ENCODE measurements around the gene BNC2. TPM values are rescaled to one million over a fixed set of nuclear protein-coding genes. Genes with fewer than 3 reads are reported as not detected.

Gene BNC2
- total and polyA plus RNA-seq, 2 of the 13 experiments (the other 11 are each of a cell fraction or from before 2014, with no cell fraction given) = not detected

DNA sequence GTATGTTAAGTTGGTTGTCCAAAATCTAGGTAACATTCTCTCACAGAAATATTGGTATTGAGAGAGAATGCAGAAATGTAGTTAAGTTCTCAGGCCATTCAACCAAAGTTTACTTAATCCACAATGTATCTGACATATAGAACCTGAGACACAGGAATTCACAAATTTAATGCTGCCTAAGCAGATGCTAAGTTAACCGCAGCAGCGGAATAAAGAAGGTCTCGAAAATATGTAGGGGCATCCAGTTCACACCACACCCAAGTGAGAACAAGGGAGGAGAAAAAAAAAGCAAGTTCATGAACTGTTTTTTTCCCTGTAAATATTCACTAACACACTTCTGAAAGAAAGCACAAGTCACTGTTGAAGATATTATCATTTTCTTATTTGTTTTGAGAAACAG, 194.0 kb downstream of the BNC2 start:
- ChIA-PET CTCF (ENCODE audit: low intra/inter-chr PET ratio, low total read pairs) (no interaction called here), POLR2A (no interaction called here)
- WGBS (ENCODE audit: low lambda C conversion rate) = 52% methylated on average over 3 of the region's 3 CpGs
- TF ChIP-seq ZNF678 (CRISPR knock-in tag; IDR thresholded peaks at IDR 0.05) = no peak
- TF ChIP-seq ZFP36 (IDR thresholded peaks at IDR 0.05; ENCODE audit: borderline replicate concordance, low read depth, low read length, partially characterized antibody) = no peak
- no peak for TF ChIP-seq RXRB (CRISPR knock-in tag; IDR thresholded peaks at IDR 0.05; ENCODE audit: borderline replicate concordance)
- TF ChIP-seq, protein P1, sequence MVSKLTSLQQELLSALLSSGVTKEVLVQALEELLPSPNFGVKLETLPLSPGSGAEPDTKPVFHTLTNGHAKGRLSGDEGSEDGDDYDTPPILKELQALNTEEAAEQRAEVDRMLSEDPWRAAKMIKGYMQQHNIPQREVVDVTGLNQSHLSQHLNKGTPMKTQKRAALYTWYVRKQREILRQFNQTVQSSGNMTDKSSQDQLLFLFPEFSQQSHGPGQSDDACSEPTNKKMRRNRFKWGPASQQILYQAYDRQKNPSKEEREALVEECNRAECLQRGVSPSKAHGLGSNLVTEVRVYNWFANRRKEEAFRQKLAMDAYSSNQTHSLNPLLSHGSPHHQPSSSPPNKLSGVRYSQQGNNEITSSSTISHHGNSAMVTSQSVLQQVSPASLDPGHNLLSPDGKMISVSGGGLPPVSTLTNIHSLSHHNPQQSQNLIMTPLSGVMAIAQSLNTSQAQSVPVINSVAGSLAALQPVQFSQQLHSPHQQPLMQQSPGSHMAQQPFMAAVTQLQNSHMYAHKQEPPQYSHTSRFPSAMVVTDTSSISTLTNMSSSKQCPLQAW (CRISPR knock-in tag; IDR thresholded peaks at IDR 0.05) = no peak
- TF ChIP-seq ZNF232 (CRISPR knock-in tag; IDR thresholded peaks at IDR 0.05; ENCODE audit: borderline replicate concordance) = no peak
- no peak for TF ChIP-seq TAF1 (CRISPR knock-in tag; IDR thresholded peaks at IDR 0.05)
- TF ChIP-seq, protein P2, sequence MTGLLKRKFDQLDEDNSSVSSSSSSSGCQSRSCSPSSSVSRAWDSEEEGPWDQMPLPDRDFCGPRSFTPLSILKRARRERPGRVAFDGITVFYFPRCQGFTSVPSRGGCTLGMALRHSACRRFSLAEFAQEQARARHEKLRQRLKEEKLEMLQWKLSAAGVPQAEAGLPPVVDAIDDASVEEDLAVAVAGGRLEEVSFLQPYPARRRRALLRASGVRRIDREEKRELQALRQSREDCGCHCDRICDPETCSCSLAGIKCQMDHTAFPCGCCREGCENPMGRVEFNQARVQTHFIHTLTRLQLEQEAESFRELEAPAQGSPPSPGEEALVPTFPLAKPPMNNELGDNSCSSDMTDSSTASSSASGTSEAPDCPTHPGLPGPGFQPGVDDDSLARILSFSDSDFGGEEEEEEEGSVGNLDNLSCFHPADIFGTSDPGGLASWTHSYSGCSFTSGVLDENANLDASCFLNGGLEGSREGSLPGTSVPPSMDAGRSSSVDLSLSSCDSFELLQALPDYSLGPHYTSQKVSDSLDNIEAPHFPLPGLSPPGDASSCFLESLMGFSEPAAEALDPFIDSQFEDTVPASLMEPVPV (CRISPR knock-in tag; IDR thresholded peaks at IDR 0.05) = no peak
- TF ChIP-seq GATAD1 (CRISPR knock-in tag; IDR thresholded peaks at IDR 0.05) = no peak
- no peak for TF ChIP-seq FOXA1 (IDR thresholded peaks at IDR 0.05)
- TF ChIP-seq FOXA1 (CRISPR knock-in tag; IDR thresholded peaks at IDR 0.05) = no peak
- TF ChIP-seq, protein P3, sequence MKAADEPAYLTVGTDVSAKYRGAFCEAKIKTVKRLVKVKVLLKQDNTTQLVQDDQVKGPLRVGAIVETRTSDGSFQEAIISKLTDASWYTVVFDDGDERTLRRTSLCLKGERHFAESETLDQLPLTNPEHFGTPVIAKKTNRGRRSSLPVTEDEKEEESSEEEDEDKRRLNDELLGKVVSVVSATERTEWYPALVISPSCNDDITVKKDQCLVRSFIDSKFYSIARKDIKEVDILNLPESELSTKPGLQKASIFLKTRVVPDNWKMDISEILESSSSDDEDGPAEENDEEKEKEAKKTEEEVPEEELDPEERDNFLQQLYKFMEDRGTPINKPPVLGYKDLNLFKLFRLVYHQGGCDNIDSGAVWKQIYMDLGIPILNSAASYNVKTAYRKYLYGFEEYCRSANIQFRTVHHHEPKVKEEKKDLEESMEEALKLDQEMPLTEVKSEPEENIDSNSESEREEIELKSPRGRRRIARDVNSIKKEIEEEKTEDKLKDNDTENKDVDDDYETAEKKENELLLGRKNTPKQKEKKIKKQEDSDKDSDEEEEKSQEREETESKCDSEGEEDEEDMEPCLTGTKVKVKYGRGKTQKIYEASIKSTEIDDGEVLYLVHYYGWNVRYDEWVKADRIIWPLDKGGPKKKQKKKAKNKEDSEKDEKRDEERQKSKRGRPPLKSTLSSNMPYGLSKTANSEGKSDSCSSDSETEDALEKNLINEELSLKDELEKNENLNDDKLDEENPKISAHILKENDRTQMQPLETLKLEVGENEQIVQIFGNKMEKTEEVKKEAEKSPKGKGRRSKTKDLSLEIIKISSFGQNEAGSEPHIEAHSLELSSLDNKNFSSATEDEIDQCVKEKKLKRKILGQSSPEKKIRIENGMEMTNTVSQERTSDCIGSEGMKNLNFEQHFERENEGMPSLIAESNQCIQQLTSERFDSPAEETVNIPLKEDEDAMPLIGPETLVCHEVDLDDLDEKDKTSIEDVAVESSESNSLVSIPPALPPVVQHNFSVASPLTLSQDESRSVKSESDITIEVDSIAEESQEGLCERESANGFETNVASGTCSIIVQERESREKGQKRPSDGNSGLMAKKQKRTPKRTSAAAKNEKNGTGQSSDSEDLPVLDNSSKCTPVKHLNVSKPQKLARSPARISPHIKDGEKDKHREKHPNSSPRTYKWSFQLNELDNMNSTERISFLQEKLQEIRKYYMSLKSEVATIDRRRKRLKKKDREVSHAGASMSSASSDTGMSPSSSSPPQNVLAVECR (CRISPR knock-in tag; IDR thresholded peaks at IDR 0.05; ENCODE audit: borderline replicate concordance) = no peak
- TF ChIP-seq RBAK (CRISPR knock-in tag; IDR thresholded peaks at IDR 0.05) = no peak
- TF ChIP-seq SNAPC2 (CRISPR knock-in tag; IDR thresholded peaks at IDR 0.05) = no peak
- no peak for TF ChIP-seq ZNF496 (CRISPR knock-in tag; IDR thresholded peaks at IDR 0.05; ENCODE audit: insufficient replicate concordance)
- TF ChIP-seq ZNF549 (CRISPR knock-in tag; IDR thresholded peaks at IDR 0.05) = no peak
- TF ChIP-seq ZNF709 (CRISPR knock-in tag; IDR thresholded peaks at IDR 0.05) = no peak
- no peak for TF ChIP-seq ZSCAN22 (CRISPR knock-in tag; IDR thresholded peaks at IDR 0.05)
- no peak for TF ChIP-seq SP2 (CRISPR knock-in tag; IDR thresholded peaks at IDR 0.05)
- TF ChIP-seq, protein P4, sequence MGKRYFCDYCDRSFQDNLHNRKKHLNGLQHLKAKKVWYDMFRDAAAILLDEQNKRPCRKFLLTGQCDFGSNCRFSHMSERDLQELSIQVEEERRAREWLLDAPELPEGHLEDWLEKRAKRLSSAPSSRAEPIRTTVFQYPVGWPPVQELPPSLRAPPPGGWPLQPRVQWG (CRISPR knock-in tag; IDR thresholded peaks at IDR 0.05; ENCODE audit: borderline replicate concordance, low read depth) = no peak
- FAIRE-seq (no peak), ATAC-seq (no peak), DNase-seq (ENCODE audit: low spot score) (no peak)
- BruUV-seq (replicated peaks) = no TSS peak
- no peaks in the 10 kb centered on the region for H3K9me3 ChIP-seq (ENCODE audit: low read length)
- in situ Hi-C loops (cut with HindIII; ENCODE audit: extremely low pct_ligation_motif_present, low pct_unique_long_range_greater_than_20kb) = no loop called here
- no peak overlapping the region for H3K9ac ChIP-seq (ENCODE audit: insufficient read depth, low read depth, low read length)
- 0 out of 5 replicates have a peak, but pooled peaks cover 0 to 2% of the 10 kb centered on the region in 2 experiments for H3K27me3 ChIP-seq (ENCODE audit: control insufficient read depth in 1 of 2, insufficient read depth in 2 of 2, low read length in 2 of 2)
- H3K79me2 ChIP-seq (ENCODE audit: insufficient read depth, low read length) = no peaks in the 10 kb centered on the region
- H3K4me1 ChIP-seq (ENCODE audit: insufficient read depth, low read length) = no peaks in the 10 kb centered on the region
- H3K27ac ChIP-seq (ENCODE audit: extremely low read length, insufficient read depth, low read length) = no peak overlapping the region
- H3K4me2 ChIP-seq (ENCODE audit: low read depth, low read length) = no peak overlapping the region
- no peak overlapping the region for H2AFZ ChIP-seq (ENCODE audit: low read length)
- no peaks in the 10 kb centered on the region for H4K20me1 ChIP-seq (ENCODE audit: insufficient read depth, low read length)
- intact Hi-C loops (cut with micrococcal nuclease; ENCODE audit: unreplicated experiment) = no loop called here
- no peaks in the 10 kb centered on the region for H3K36me3 ChIP-seq (replicated peaks in 1 of 2; ENCODE audit: control insufficient read depth in 1 of 2, insufficient read depth in 2 of 2, low read length in 2 of 2)
- H3K4me3 ChIP-seq (replicated peaks in 1 of 3; ENCODE audit: insufficient read depth in 1 of 3, low read depth in 2 of 3, low read length in 3 of 3) = no peak overlapping the region
